ENCODE measurements around the gene BMPR1A. TPM values are rescaled to one million over a fixed set of nuclear protein-coding genes. Genes with fewer than 3 reads are reported as not detected.

BMPR1A gene
- 42.3 TPM for total RNA-seq

DNA sequence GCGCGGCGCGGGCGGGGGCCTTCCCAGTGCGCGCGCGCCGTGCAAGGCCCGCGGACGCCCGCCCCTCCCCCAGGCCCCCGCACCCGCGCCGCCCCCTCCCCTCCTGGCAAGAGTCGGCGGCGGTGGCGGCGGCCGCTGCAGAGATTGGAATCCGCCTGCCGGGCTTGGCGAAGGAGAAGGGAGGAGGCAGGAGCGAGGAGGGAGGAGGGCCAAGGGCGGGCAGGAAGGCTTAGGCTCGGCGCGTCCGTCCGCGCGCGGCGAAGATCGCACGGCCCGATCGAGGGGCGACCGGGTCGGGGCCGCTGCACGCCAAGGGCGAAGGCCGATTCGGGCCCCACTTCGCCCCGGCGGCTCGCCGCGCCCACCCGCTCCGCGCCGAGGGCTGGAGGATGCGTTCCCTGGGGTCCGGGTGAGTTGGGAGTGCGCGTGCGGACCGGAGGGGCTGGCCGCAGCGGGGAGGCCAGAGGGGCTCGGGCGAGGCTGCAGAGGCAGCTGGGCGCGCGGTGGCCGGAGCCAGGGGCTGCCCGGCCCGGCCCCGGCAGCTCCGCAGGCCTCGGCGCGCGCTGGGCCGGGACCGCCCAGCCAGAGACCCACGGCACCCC, at the start of gene BMPR1A:
Gene BMPR1A (plus strand): TSS at position 109 of the 602 bp plus-strand sequence. CDS start 119,400 bp downstream, outside the sequence.
- H3K9ac ChIP-seq (ENCODE audit: low read depth in 1 of 3, low read length in 3 of 3): peak within 1 kb of the TSS; percentile 96 to 99 (median 96)
- no peaks in the 10 kb centered on the region for H3K27me3 ChIP-seq (ENCODE audit: control insufficient read depth in 3 of 3, insufficient read depth in 3 of 3, low read length in 3 of 3)
- H3K27ac ChIP-seq (ENCODE audit: low read depth, low read length): peak within 1 kb of the TSS; percentile 100
- H3K36me3 ChIP-seq (ENCODE audit: control insufficient read depth in 3 of 3, insufficient read depth in 3 of 3, low read length in 3 of 3): no peaks in the 10 kb centered on the region
- H3K4me3 ChIP-seq (ENCODE audit: low read length in 3 of 3): peak within 1 kb of the TSS; percentile 78 to 84 (median 81)
- no peaks in the 10 kb centered on the region for H3K9me3 ChIP-seq (ENCODE audit: control insufficient read depth in 3 of 3, low read length in 3 of 3)
- H3K4me1 ChIP-seq (ENCODE audit: control insufficient read depth in 3 of 3, insufficient read depth in 3 of 3, low read length in 3 of 3): peaks cover 36 to 56% (median 39%) of the 10 kb centered on the region in 3 donors

DNA sequence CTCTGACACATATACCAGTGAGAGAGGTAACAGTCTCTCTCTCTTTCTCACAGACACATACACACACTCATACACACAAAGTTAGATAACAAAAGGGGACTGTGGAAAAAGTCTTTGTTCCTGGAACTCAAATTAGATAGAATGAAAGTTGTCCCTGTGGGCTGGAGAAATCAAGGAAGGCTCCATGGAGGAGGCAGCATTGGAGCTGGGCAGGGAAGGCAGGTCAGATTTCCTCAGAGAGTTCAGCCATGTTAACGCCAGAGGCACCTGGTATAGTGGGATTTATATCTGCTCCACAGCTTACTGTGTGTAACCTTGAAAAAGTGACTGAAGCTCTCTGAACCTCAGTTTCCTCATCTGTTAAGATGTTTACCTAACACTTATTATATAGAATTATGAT, 49.4 kb upstream of the BMPR1A start:
- Histone ChIP-seq H3K27ac (ENCODE audit: low read depth, low read length) (peak overlapping the region; percentile 38), H3K9ac (ENCODE audit: low read depth in 1 of 3, low read length in 3 of 3) (peak overlapping the region in 1 of 3 donors; percentile 66), H3K36me3 (ENCODE audit: control insufficient read depth in 3 of 3, insufficient read depth in 3 of 3, low read length in 3 of 3) (peaks cover 53 to 62% (median 55%) of the 10 kb centered on the region in 3 donors), H3K4me3 (ENCODE audit: low read length in 3 of 3) (no peak overlapping the region), H3K27me3 (ENCODE audit: control insufficient read depth in 3 of 3, insufficient read depth in 3 of 3, low read length in 3 of 3) (no peaks in the 10 kb centered on the region), H3K9me3 (ENCODE audit: control insufficient read depth in 3 of 3, low read length in 3 of 3) (no peaks in the 10 kb centered on the region), H3K4me1 (ENCODE audit: control insufficient read depth in 3 of 3, insufficient read depth in 3 of 3, low read length in 3 of 3) (peaks cover 27 to 81% (median 76%) of the 10 kb centered on the region in 3 donors)

DNA sequence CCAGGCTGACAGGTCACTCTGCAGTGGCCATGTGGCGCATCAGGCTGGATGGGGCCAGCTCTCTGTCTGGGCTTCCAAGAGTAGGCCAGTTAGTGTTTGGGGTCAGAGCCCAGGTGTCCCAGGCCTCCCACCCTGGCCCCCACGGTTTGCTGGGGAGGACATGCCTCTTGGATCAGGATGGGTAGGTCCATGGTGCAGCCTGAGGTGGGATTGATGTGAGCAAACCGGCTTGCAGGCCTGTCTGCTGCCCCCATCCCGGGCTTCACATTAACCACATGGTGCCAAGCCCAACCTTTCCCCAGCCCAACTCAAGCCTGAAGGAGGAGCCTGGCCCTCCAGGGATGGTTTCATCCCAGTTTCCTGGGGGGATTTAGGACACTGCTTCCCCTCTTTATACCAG, 48.9 kb upstream of the BMPR1A start:
- H3K9ac ChIP-seq (ENCODE audit: low read depth in 1 of 3, low read length in 3 of 3): peak overlapping the region in 2 of 3 donors; percentile 12 to 64
- H3K27me3 ChIP-seq (ENCODE audit: control insufficient read depth in 3 of 3, insufficient read depth in 3 of 3, low read length in 3 of 3): no peaks in the 10 kb centered on the region
- peaks cover 33 to 81% (median 77%) of the 10 kb centered on the region in 3 donors for H3K4me1 ChIP-seq (ENCODE audit: control insufficient read depth in 3 of 3, insufficient read depth in 3 of 3, low read length in 3 of 3)
- no peaks in the 10 kb centered on the region for H3K9me3 ChIP-seq (ENCODE audit: control insufficient read depth in 3 of 3, low read length in 3 of 3)
- H3K27ac ChIP-seq (ENCODE audit: low read depth, low read length): peak overlapping the region; percentile 38
- H3K36me3 ChIP-seq (ENCODE audit: control insufficient read depth in 3 of 3, insufficient read depth in 3 of 3, low read length in 3 of 3): peaks cover 50 to 57% (median 50%) of the 10 kb centered on the region in 3 donors
- H3K4me3 ChIP-seq (ENCODE audit: low read length in 3 of 3): peak overlapping the region in 1 of 3 donors; percentile 45

DNA sequence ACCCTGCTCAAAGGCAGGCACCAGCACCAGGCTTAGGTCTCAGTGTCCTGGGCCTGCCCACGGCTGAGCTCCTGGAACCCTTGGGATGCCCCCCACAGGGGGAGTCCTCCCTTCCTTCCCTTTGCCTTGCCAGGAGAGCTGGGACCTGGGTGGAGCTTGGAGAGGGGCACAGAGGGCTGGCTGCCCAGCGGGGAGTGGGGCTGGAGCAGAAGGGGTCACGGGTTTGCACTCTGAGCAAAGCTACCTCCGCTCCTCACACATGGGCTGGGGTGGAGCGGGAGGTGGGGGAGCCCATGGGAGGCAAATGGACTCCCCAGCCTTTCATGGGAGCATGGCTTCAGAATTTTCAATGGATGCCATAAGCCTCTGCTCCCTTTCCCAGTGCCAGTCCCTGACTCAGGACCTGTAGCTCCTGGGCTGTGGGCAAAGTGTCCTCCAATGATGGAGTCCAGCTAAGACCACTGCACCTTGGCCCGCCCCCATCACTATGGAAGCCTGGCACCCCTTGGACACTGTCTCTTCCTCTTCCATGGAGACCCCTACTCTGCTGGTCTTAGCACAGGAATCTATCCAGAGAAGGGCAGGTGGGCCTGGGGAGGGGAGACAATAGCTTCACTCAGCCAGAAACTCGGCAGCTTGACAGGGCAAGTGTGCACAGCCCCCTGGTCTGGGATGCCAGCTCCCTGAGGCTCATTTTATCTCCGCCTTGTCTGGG, 48.2 kb upstream of the BMPR1A start:
- Histone ChIP-seq H3K36me3 (ENCODE audit: control insufficient read depth in 3 of 3, insufficient read depth in 3 of 3, low read length in 3 of 3) (peaks cover 43 to 52% (median 44%) of the 10 kb centered on the region in 3 donors), H3K27ac (ENCODE audit: low read depth, low read length) (peak overlapping the region; percentile 54), H3K27me3 (ENCODE audit: control insufficient read depth in 3 of 3, insufficient read depth in 3 of 3, low read length in 3 of 3) (no peaks in the 10 kb centered on the region), H3K4me1 (ENCODE audit: control insufficient read depth in 3 of 3, insufficient read depth in 3 of 3, low read length in 3 of 3) (peaks cover 31 to 78% (median 73%) of the 10 kb centered on the region in 3 donors), H3K9ac (ENCODE audit: low read depth in 1 of 3, low read length in 3 of 3) (peak overlapping the region in 2 of 3 donors; percentile 38 to 64), H3K9me3 (ENCODE audit: control insufficient read depth in 3 of 3, low read length in 3 of 3) (no peaks in the 10 kb centered on the region), H3K4me3 (ENCODE audit: low read length in 3 of 3) (no peak overlapping the region)

DNA sequence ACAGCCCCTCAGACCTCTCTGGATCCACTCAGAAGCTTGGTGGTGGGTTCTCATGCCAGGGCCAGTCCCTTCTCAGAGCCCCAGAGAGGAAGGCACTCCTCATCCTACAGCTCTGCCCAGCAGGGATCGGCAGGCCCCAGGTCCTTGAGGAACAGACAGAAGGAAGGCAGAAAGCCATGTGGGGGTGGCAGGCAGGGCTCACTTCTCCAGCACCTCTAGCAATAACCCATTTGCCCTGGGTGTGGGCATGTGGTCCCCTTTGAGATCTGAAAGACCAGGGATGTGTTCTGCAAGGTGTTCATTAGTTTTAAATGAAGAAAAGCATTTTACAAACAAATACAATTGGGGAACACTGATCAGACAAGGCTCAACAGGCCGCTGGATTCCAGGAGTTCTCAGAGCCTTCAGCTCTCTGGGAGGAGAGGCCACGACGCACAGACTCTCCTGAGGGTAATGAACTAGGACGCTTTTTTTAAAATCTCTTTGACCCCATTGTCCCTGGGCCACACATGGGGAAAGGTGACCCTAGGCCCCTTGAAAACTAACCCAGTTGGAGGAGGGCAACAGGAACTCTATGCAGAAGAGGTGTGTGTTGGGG, 47.5 kb upstream of the BMPR1A start:
- no peak overlapping the region for H3K4me3 ChIP-seq (ENCODE audit: low read length in 3 of 3)
- H3K9ac ChIP-seq (ENCODE audit: low read depth in 1 of 3, low read length in 3 of 3): peak overlapping the region in 2 of 3 donors; percentile 38 to 64
- H3K9me3 ChIP-seq (ENCODE audit: control insufficient read depth in 3 of 3, low read length in 3 of 3): no peaks in the 10 kb centered on the region
- peak overlapping the region; percentile 54 for H3K27ac ChIP-seq (ENCODE audit: low read depth, low read length)
- no peaks in the 10 kb centered on the region for H3K27me3 ChIP-seq (ENCODE audit: control insufficient read depth in 3 of 3, insufficient read depth in 3 of 3, low read length in 3 of 3)
- peaks cover 46 to 55% (median 48%) of the 10 kb centered on the region in 3 donors for H3K36me3 ChIP-seq (ENCODE audit: control insufficient read depth in 3 of 3, insufficient read depth in 3 of 3, low read length in 3 of 3)
- peaks cover 37 to 80% (median 76%) of the 10 kb centered on the region in 3 donors for H3K4me1 ChIP-seq (ENCODE audit: control insufficient read depth in 3 of 3, insufficient read depth in 3 of 3, low read length in 3 of 3)

DNA sequence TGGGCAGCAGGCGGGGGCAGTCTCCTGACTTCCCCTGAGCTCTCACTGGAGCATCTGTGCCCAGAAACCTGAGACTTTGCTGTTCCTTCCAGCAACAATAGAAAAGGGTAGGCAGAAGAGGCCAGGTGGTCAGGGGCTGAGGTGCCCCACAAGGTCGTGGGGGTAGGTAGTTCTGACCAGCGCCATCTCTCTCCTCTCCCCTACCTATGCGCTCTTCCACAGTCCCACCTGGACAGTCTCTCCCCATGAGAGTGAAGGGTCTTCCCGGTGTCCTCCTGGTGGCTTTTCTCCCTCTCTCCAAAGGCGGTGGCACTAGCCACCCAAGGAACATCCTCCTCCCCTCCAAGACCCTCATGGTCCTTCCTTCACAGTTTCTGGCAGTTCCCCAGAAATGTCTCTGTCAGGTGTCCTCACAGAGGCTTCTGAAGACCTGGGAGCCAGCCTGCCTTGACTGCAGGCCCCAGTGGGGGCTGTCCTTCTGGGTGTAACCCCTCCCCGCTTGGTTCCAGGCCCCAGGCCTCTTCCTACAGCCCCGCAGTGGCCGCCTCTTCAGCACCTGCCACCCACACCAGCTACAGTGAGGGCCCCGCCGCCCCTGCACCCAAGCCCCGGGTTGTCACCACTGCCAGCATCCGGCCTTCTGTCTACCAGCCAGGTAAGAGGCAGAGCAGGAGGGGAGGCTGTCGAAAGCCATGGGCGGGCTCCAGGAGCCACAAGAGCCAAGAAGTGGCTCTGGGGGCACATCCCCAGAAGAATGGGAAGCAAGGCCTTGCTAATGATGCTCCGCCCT, 46.8 kb upstream of the BMPR1A start:
- no peaks in the 10 kb centered on the region for H3K9me3 ChIP-seq (ENCODE audit: control insufficient read depth in 3 of 3, low read length in 3 of 3)
- H3K27me3 ChIP-seq (ENCODE audit: control insufficient read depth in 3 of 3, insufficient read depth in 3 of 3, low read length in 3 of 3): no peaks in the 10 kb centered on the region
- peaks cover 46 to 58% (median 52%) of the 10 kb centered on the region in 3 donors for H3K36me3 ChIP-seq (ENCODE audit: control insufficient read depth in 3 of 3, insufficient read depth in 3 of 3, low read length in 3 of 3)
- H3K9ac ChIP-seq (ENCODE audit: low read depth in 1 of 3, low read length in 3 of 3): peak overlapping the region in 1 of 3 donors; percentile 83
- peaks cover 41 to 86% (median 79%) of the 10 kb centered on the region in 3 donors for H3K4me1 ChIP-seq (ENCODE audit: control insufficient read depth in 3 of 3, insufficient read depth in 3 of 3, low read length in 3 of 3)
- H3K4me3 ChIP-seq (ENCODE audit: low read length in 3 of 3): peak overlapping the region in 1 of 3 donors; percentile 13
- H3K27ac ChIP-seq (ENCODE audit: low read depth, low read length): peak overlapping the region; percentile 54

DNA sequence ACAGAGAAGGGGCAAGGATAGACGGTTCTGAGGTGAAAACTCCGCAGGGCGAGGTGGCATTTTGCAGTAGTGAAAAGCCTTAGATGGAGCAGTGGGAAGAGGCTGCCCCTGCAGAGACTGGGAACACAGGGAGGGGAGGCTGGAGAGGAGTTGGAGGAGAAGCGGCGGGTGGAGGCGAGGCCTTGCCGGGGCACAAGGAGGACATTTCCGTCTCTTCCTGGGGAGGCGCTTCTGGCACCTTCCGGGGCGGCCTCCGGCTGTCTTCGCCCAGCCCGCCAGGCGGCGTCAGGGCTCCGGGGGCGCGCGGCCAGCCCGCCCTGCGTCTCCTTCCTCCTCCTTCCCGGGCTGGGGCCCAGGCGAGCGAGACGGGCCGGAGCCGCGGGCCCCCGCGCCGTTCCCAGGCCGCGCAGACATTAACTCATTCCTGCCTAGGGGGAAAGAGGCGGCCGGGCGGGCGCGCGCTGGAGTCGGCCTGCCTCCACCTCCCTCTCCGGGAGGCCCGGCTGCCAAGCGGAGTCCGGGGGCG, 45.4 kb upstream of the BMPR1A start:
- Histone ChIP-seq H3K4me3 (ENCODE audit: low read length in 3 of 3) (peak overlapping the region; percentile 28 to 64 (median 64)), H3K9ac (ENCODE audit: low read depth in 1 of 3, low read length in 3 of 3) (peak overlapping the region; percentile 37 to 83 (median 69)), H3K9me3 (ENCODE audit: control insufficient read depth in 3 of 3, low read length in 3 of 3) (no peaks in the 10 kb centered on the region), H3K4me1 (ENCODE audit: control insufficient read depth in 3 of 3, insufficient read depth in 3 of 3, low read length in 3 of 3) (peaks cover 41 to 87% (median 81%) of the 10 kb centered on the region in 3 donors), H3K27ac (ENCODE audit: low read depth, low read length) (peak overlapping the region; percentile 86), H3K27me3 (ENCODE audit: control insufficient read depth in 3 of 3, insufficient read depth in 3 of 3, low read length in 3 of 3) (no peaks in the 10 kb centered on the region), H3K36me3 (ENCODE audit: control insufficient read depth in 3 of 3, insufficient read depth in 3 of 3, low read length in 3 of 3) (peaks cover 41 to 51% (median 41%) of the 10 kb centered on the region in 3 donors)

DNA sequence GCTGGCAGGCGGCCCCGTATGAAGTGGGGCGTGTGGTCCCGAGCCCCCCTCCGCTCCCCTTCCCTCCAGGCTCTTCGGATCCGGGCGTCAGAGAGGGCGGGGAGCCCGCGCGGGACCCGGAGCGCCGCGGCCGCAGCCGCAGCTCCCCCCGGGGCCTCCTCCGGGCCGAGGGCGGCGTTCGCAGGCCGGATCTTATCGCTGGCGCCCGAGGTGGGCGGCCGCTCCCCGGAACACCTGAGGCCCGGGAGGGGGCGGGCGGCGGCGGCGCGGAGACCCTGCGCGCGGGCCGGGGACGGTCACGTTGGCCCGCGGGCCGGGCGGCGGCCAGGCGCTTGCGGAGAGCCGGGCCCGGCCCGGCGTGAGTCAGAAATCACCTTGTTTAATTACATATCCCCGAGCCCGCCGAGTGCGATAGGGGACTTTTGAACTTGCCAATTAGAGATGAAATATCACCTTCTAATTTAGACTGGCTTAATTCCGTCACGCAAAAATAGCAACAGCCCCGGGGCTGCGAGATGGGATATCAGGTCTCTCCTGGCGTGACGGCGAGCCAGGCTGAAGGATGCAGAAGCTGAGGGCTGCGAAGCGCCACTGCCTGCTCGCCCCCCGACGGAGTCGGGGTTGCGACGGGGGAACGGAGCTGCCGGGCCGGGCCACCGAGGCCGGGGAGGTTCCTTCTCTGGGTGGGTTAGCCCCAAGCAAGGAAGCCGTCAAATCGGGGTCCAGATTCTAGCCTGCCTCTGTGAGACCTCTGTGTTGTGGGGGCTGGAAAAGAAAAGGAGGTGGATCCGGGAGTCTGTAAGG, 44.7 kb upstream of the BMPR1A start:
- peak overlapping the region; percentile 27 to 81 (median 69) for H3K9ac ChIP-seq (ENCODE audit: low read depth in 1 of 3, low read length in 3 of 3)
- H3K27ac ChIP-seq (ENCODE audit: low read depth, low read length): peak overlapping the region; percentile 86
- no peaks in the 10 kb centered on the region for H3K27me3 ChIP-seq (ENCODE audit: control insufficient read depth in 3 of 3, insufficient read depth in 3 of 3, low read length in 3 of 3)
- H3K9me3 ChIP-seq (ENCODE audit: control insufficient read depth in 3 of 3, low read length in 3 of 3): no peaks in the 10 kb centered on the region
- peaks cover 35 to 49% (median 40%) of the 10 kb centered on the region in 3 donors for H3K36me3 ChIP-seq (ENCODE audit: control insufficient read depth in 3 of 3, insufficient read depth in 3 of 3, low read length in 3 of 3)
- H3K4me3 ChIP-seq (ENCODE audit: low read length in 3 of 3): peak overlapping the region; percentile 48 to 64 (median 64)
- peaks cover 46 to 85% (median 80%) of the 10 kb centered on the region in 3 donors for H3K4me1 ChIP-seq (ENCODE audit: control insufficient read depth in 3 of 3, insufficient read depth in 3 of 3, low read length in 3 of 3)
